K562 (cell line): ENCODE measurements around the gene CCDC15. TPM values are rescaled to one million over a fixed set of nuclear protein-coding genes. Genes with fewer than 3 reads are reported as not detected.

Experiments
- BRD9 ChIP-seq: fragments of 450-650 bp; IDR thresholded peaks from 2 replicates; pipeline ENCODE4 v1.6.1; 2018; ENCODE audit warnings: low read depth; ENCODE audit not compliant: partially characterized antibody
- DIDO1 ChIP-seq: fragments of 450-650 bp; IDR thresholded peaks from 2 replicates; pipeline ENCODE4 v1.6.1; 2016; ENCODE audit warnings: low read depth, missing biosample characterization, missing genetic modification characterization
- ETS2 ChIP-seq: IDR thresholded peaks from 2 replicates; pipeline ENCODE4 v1.6.1; 2016; ENCODE audit warnings: borderline replicate concordance, missing genetic modification characterization, mild to moderate bottlenecking, moderate library complexity, missing compliant biosample characterization; ENCODE audit not compliant: poor library complexity, severe bottlenecking
- ETV5 ChIP-seq: sonication (generic); formaldehyde crosslinking; IDR thresholded peaks from 2 replicates; pipeline ENCODE4 v1.4.0; 2020; ENCODE audit warnings: low read depth, mild to moderate bottlenecking, missing genetic modification reagents
- FOXJ2 ChIP-seq: fragments of 200-800 bp; sonication (Bioruptor generic); IDR thresholded peaks from 2 replicates; pipeline ENCODE4 v1.6.1; 2016; ENCODE audit warnings: missing genetic modification characterization, missing compliant biosample characterization
- GATAD2B ChIP-seq: fragments of 450-650 bp; IDR thresholded peaks from 2 replicates; pipeline ENCODE4 v1.6.1; 2017; ENCODE audit warnings: mild to moderate bottlenecking, borderline replicate concordance
- KDM2B ChIP-seq: fragments of 250-450 bp; sonication (Bioruptor Pico); IDR thresholded peaks from 2 replicates; pipeline ENCODE4 v1.8.0; 2021; ENCODE audit warnings: mild to moderate bottlenecking, moderate library complexity
- MYNN ChIP-seq, 2 experiments: sonication (generic); formaldehyde crosslinking in 1 of 2; IDR thresholded peaks; 2 replicates each; pipeline versions ENCODE4 v1.5.0 to v1.6.1; 2016 to 2020; ENCODE audit warnings: antibody characterized with exemption in 1 of 2, missing genetic modification reagents in 1 of 2
- NFATC3 ChIP-seq: fragments of 450-650 bp; IDR thresholded peaks from 2 replicates; pipeline ENCODE4 v1.6.1; 2017; ENCODE audit warnings: mild to moderate bottlenecking
- PCBP2 ChIP-seq: fragments of 200-400 bp; formaldehyde crosslinking; IDR thresholded peaks from 2 replicates; pipeline ENCODE4 v1.6.1; 2018; ENCODE audit warnings: low read length, low read depth, mild to moderate bottlenecking, moderate library complexity; ENCODE audit not compliant: poor library complexity, severe bottlenecking
- SMARCB1 ChIP-seq: IDR thresholded peaks from 2 replicates; pipeline ENCODE4 v1.6.1; 2011; ENCODE audit warnings: improper control_type of control experiment, low read depth; ENCODE audit not compliant: insufficient read length
- SMC3 ChIP-seq: conservative IDR thresholded peaks from 2 replicates; pipeline ENCODE4 v1.6.1; 2011; ENCODE audit warnings: low read depth, low read length, improper control_type of control experiment; ENCODE audit not compliant: insufficient read depth
- ZNF507 ChIP-seq: conservative IDR thresholded peaks from 2 replicates; pipeline ENCODE4 v1.6.1; 2017; ENCODE audit warnings: missing genetic modification characterization, missing compliant biosample characterization
- ZNF717 ChIP-seq: fragments of 250-450 bp; sonication (Bioruptor Pico); IDR thresholded peaks from 2 replicates; pipeline ENCODE4 v1.5.0; 2021
- ZNF780A ChIP-seq: fragments of 250-450 bp; sonication (Bioruptor Pico); IDR thresholded peaks from 2 replicates; pipeline ENCODE4 v1.5.0; 2021; ENCODE audit warnings: mild to moderate bottlenecking
- polyA plus RNA-seq, 8 experiments: library from polyadenylated mRNA; depleted of rRNA in 4 of 8; stranded (reverse) in 5 of 8; unstranded in 3 of 8; fragments of >200 nt; fragmentation: Nextera tagmentation in 2 of 8; fragmentation: Illumina TruSeq in 1 of 8; extraction: Ambion mirVana in 2 of 8; extraction: Trizol in 1 of 8; gene quantifications; 2 replicates each; pipeline versions ENCODE4 v1.2.1 to v1.2.3, GENCODE V29; 2011 to 2014; ENCODE audit warnings: inconsistent platforms in 1 of 8, missing spikeins in 1 of 8
- total RNA-seq, 7 experiments: library from RNA; depleted of rRNA in 6 of 7; stranded (reverse); fragments of >200 nt in 6 of 7; fragmentation: Illumina TruSeq in 2 of 7; extraction: Trizol in 2 of 7; gene quantifications; 2 replicates each; pipeline versions ENCODE4 v1.2.1 to v1.2.3, GENCODE V29; 2011 to 2021; ENCODE audit warnings: low replicate concordance in 1 of 7
- TF ChIP-seq, protein P1 (sequence below), 2 experiments: fragments of 250-450 bp in 1 of 2; fragments of 450-650 bp in 1 of 2; sonication (Bioruptor Pico) in 1 of 2; IDR thresholded peaks; 2 replicates each; pipeline versions ENCODE4 v1.6.1 to v1.8.0; 2016 to 2021; ENCODE audit warnings: mild to moderate bottlenecking in 2 of 2, moderate library complexity in 2 of 2, missing compliant biosample characterization in 1 of 2, missing genetic modification characterization in 1 of 2
- TF ChIP-seq, protein P2 (sequence below): fragments of 250-450 bp; sonication (Bioruptor Pico); IDR thresholded peaks from 2 replicates; pipeline ENCODE4 v1.5.0; 2020; ENCODE audit warnings: mild to moderate bottlenecking, borderline replicate concordance
- TF ChIP-seq, protein P3 (sequence below): fragments of 250-450 bp; sonication (Bioruptor Pico); IDR thresholded peaks from 2 replicates; pipeline ENCODE4 v1.8.0; 2021; ENCODE audit warnings: moderate library complexity, mild to moderate bottlenecking, inconsistent platforms
- TF ChIP-seq, protein P4 (sequence below): sonication (generic); formaldehyde crosslinking; IDR thresholded peaks from 2 replicates; pipeline ENCODE4 v1.8.1; 2023; ENCODE audit warnings: mild to moderate bottlenecking, missing genetic modification reagents
- TF ChIP-seq, protein P5 (sequence below): sonication (generic); formaldehyde crosslinking; IDR thresholded peaks from 2 replicates; pipeline ENCODE4 v1.8.0; 2022; ENCODE audit warnings: mild to moderate bottlenecking, missing genetic modification reagents

CCDC15 gene
- total and polyA plus RNA-seq, 9 of the 15 experiments (the other 6 are each of a cell fraction or from before 2014, with no cell fraction given) = 1.9 to 9.2 (median 3.9) TPM

DNA sequence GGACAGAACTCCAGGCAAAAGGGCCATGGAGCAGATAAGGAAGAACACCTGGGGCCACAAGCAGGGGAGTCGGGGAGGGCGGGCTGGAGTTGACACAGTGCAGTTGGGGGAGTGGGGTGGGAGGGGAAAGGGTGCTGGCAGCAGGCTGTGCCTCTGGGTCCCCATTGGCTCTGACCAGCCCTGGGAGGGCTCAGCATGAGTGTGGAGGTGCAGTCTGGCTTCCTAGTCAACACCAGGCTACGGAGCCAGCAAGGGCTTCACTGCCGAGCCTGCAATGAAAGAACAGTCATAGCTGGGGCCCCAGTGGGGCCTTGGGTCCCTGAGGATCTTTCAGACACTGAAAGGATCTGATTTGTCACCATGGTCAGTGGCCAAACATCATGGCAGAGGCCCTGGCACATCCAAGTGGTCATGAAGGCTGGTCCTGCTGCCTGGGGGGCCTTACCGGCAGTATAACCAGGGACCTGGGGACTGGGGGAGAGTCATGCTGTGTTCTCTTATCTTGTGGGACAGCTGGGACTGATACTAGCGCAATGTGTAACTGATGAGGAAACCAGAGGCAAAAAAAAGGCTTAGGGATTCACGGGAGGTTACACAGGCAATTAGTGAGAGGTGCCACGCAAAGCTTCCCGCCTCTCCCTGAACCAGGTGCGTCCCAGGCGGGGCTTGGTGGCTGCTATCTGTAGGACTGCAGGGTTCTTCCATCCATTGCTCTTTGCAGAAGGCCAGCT is 120.7 kb downstream of the CCDC15 start (continued):
- TF ChIP-seq SMC3 (no peak), ZNF780A (CRISPR knock-in tag) (no peak), SMARCB1 (no peak), FOXJ2 (tag) (no peak), MYNN (IDR thresholded peaks at IDR 0.05) (0 out of 2 replicates have a peak, but pooled peaks have one; percentile 41), MYNN (CRISPR knock-in tag; IDR thresholded peaks at IDR 0.05) (no peak), ETS2 (tag) (no peak), ZNF507 (no peak), PCBP2 (no peak), ETV5 (CRISPR knock-in tag) (no peak), NFATC3 (no peak), KDM2B (CRISPR knock-in tag) (no peak), GATAD2B (no peak), ZNF717 (CRISPR knock-in tag) (no peak), DIDO1 (tag) (no peak), BRD9 (no peak)
- TF ChIP-seq, protein P1, sequence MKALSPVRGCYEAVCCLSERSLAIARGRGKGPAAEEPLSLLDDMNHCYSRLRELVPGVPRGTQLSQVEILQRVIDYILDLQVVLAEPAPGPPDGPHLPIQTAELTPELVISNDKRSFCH (CRISPR knock-in tag; IDR thresholded peaks at IDR 0.05) = no peak
- TF ChIP-seq, protein P1 (tag; IDR thresholded peaks at IDR 0.05) = no peak
- TF ChIP-seq, protein P2, sequence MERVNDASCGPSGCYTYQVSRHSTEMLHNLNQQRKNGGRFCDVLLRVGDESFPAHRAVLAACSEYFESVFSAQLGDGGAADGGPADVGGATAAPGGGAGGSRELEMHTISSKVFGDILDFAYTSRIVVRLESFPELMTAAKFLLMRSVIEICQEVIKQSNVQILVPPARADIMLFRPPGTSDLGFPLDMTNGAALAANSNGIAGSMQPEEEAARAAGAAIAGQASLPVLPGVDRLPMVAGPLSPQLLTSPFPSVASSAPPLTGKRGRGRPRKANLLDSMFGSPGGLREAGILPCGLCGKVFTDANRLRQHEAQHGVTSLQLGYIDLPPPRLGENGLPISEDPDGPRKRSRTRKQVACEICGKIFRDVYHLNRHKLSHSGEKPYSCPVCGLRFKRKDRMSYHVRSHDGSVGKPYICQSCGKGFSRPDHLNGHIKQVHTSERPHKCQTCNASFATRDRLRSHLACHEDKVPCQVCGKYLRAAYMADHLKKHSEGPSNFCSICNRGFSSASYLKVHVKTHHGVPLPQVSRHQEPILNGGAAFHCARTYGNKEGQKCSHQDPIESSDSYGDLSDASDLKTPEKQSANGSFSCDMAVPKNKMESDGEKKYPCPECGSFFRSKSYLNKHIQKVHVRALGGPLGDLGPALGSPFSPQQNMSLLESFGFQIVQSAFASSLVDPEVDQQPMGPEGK (CRISPR knock-in tag) = no peak
- TF ChIP-seq, protein P3, sequence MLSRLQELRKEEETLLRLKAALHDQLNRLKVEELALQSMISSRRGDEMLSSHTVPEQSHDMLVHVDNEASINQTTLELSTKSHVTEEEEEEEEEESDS (CRISPR knock-in tag) = no peak
- TF ChIP-seq, protein P4, sequence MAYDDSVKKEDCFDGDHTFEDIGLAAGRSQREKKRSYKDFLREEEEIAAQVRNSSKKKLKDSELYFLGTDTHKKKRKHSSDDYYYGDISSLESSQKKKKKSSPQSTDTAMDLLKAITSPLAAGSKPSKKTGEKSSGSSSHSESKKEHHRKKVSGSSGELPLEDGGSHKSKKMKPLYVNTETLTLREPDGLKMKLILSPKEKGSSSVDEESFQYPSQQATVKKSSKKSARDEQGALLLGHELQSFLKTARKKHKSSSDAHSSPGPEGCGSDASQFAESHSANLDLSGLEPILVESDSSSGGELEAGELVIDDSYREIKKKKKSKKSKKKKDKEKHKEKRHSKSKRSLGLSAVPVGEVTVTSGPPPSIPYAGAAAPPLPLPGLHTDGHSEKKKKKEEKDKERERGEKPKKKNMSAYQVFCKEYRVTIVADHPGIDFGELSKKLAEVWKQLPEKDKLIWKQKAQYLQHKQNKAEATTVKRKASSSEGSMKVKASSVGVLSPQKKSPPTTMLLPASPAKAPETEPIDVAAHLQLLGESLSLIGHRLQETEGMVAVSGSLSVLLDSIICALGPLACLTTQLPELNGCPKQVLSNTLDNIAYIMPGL (CRISPR knock-in tag) = no peak
- TF ChIP-seq, protein P5, sequence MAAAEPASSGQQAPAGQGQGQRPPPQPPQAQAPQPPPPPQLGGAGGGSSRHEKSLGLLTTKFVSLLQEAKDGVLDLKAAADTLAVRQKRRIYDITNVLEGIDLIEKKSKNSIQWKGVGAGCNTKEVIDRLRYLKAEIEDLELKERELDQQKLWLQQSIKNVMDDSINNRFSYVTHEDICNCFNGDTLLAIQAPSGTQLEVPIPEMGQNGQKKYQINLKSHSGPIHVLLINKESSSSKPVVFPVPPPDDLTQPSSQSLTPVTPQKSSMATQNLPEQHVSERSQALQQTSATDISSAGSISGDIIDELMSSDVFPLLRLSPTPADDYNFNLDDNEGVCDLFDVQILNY (CRISPR knock-in tag) = no peak
